GM12892 (cell line): ENCODE data around the gene RABGEF1.

Source experiments
- POLR2A ChIP-seq: IDR thresholded peaks from 2 replicates; pipeline ENCODE4 v1.6.1; 2011; ENCODE audit warnings: low read depth, low read length, control low read depth
- POLR2AphosphoS5 ChIP-seq: IDR thresholded peaks from 2 replicates; pipeline ENCODE4 v1.6.1; 2011; ENCODE audit warnings: low read depth, low read length, control low read depth
- TAF1 ChIP-seq: IDR thresholded peaks from 2 replicates; pipeline ENCODE4 v1.6.1; 2011; ENCODE audit warnings: low read depth, mild to moderate bottlenecking, control low read depth, low read length, borderline replicate concordance

GRCh38 chr7:66754541-66754940 lies 14.0 kb downstream of the RABGEF1 start:
- TF ChIP-seq POLR2A = no peak
- TF ChIP-seq POLR2AphosphoS5 = no peak
- TF ChIP-seq TAF1 = no peak
